Hypothalamus (tissue), 51 donors: Measurements from ENCODE around the gene KRTAP5-5.
"Not testable (repeated sequence)": the region's sequence is repeated elsewhere in the genome, so short reads cannot be mapped to it uniquely, and the experiment has no call there.

Experiments
- DNase-seq, 51 donors: peaks; one replicate each; lab custom pipeline; 2025; lab: John Stamatoyannopoulos, UW

KRTAP5-5 gene

DNA sequence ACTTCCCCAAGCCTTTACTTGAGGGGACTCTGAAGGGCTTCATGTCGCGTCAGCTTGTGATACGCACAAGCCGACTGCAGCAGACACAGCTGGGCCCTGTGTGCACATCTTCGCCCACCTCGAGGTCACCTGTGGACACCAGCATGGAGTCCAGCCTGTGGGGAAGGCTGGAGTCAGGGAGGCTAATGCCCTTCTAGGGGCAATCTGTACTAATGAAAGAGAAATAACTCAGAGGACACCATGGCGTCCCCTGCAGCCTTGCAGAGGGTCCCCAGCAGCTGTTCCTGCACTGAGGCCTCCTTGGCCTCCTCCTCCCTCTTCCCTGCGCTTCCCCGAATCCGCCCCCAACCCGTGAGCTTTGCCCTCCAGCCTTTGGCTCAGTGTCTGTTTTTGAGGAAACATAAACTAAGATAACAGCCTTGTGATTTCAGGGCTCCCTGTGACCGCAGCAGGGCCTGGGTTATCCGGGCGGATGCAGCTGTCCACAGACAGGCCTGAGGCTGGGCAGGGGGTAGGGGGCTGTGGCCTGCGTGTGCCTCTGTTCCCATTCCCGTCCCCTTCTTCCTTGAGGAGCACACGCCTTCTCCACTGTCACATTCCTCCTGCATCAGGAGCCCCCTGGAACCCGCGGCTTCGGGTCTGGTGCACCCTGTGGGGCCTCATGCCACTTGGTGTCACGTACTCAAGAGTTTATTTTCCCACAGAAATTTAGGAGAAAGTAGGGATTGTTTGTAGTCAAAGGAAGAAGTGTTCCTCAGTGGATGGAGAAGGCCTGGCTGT is 25.0 kb downstream of the KRTAP5-5 start:
- DNase-seq: no peak

GRCh38 chr11:1655168-1656060 is 25.8 kb downstream of the KRTAP5-5 start:
- DNase-seq: no peak

DNA sequence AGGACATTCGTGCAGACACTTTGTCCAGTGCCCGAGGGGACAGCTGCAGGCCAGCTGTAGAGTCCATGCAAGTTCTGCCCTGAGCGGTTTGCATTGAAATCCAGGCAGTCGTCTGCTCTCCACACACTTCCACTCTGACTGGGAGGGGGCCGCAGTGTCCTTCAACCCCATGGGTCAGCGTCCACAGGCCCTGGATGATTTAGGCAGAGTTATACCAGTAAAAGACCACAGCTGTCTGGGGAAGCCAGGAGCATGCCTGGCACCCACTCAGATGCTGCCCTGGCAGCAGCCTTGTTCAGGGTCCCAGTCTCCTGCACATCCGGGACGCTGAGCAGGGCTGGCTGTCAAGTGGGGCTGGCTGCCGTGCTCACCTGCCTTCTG is 26.5 kb downstream of the KRTAP5-5 start:
- no peak for DNase-seq

- DNase-seq: no peak
Measured at GRCh38 chr11:1656670-1657069, 27.1 kb downstream of the KRTAP5-5 start.

DNA sequence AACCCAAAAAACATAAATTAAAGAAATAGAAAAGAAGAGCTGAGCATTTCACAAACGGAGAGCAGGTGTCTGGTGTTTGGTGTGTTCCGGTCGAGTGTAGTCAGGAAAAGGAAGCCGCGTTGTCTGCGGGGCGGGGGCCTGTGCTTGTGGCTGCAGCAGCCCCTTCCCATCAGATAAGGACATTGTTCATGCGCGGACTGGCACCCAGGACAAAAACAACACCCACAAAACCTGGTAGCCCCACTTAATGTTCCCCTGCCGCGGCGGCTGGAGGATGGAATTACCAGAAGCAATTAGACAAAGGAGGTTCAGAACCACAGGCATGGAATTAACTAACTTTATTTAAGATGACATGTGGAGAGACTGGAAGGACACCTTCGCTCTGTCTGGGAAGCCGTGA is 29.9 kb downstream of the KRTAP5-5 start:
- DNase-seq: no peak

GRCh38 chr11:1660111-1660867 is 30.7 kb downstream of the KRTAP5-5 start:
- no peak for DNase-seq

GRCh38 chr11:1661454-1662269 is 32.1 kb downstream of the KRTAP5-5 start:
- not testable (repeated sequence) for DNase-seq

DNA sequence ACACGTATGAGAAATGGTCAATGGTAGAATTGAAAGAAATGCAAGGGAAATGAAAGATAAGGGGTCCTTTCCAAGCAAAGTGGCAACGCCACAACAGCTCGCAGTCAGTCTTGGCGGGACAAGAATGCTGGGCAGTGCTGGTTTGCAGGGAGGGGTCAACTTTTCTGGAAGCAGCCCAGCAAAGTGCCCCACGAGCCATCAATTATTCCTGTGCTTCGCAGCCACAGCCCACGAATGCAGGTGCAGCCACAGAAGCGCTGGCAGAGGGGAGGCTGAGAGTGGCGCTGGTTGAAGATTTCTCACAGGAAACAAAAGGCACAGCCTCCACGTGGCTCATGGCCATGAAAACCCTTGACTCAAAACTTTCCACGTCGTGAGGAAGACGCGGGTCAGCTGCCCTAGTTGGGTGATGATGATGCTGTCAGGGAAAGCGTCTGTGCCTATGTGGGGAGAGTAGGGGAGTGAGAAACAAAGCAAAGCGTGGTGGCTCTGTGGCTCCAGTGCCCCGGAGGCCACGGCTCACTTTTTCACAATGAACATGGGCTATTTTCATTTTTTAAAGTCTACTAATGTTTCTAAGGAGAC is 33.2 kb downstream of the KRTAP5-5 start:
- not testable (repeated sequence) for DNase-seq

DNA sequence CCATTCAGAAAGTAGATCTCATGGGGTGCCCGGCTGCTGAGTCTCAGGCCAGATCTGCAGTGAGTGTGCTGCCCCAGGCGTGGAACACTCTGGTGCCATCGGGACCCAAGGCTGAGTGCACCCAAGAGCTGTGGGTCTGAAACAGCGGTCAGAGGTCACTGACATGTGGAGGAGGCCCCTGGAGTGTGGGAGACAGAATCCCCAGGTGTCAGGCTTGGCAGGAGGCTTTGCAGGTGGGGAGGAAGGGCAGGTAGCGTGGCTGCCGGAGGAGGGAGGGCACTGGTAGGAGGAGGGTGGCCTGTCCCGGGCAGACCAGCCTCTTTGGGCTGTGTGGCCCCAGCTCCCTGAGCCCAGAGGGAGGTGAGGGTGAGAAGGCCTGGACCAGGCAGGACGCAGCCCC is 35.7 kb downstream of the KRTAP5-5 start:
- DNase-seq: no peak

GRCh38 chr11:1667121-1667850 is 37.7 kb downstream of the KRTAP5-5 start:
- no peak for DNase-seq

- no peak for DNase-seq
Measured at GRCh38 chr11:1667906-1668305, 38.3 kb downstream of the KRTAP5-5 start.

DNA sequence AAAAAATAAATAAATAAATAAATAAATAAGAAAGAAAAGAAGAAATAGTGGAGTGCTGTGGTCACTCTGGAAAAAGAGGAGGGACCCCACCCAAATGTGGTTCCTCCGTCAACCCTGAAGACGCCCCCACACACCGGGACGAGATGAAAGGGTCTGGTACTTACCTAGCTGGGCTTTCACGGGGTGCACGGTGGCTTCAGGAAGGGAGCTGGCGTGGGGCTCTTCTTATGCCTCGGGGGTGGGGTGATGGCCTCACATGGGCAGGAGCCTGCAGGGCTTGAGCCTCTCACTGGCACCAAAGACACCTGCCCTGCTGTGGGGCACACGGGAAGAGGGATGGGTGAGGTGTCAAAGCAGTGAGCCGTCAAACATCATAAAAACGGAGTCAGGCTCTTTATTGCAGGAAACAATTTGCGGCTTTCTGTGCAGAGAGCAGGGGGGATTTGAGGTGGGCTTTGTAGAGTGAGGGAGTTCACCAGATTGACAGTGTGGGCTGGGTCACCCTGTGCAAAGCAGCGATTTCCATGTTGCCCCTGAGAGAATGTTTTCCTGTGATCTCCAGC is 39.4 kb downstream of the KRTAP5-5 start:
- no peak for DNase-seq

GRCh38 chr11:1669546-1670218 is 40.1 kb downstream of the KRTAP5-5 start:
- DNase-seq: peak in 28 of 51 donors; percentile 7 to 64 (median 32)

GRCh38 chr11:1670457-1670856 is 40.9 kb downstream of the KRTAP5-5 start:
- not testable (repeated sequence) for DNase-seq

DNA sequence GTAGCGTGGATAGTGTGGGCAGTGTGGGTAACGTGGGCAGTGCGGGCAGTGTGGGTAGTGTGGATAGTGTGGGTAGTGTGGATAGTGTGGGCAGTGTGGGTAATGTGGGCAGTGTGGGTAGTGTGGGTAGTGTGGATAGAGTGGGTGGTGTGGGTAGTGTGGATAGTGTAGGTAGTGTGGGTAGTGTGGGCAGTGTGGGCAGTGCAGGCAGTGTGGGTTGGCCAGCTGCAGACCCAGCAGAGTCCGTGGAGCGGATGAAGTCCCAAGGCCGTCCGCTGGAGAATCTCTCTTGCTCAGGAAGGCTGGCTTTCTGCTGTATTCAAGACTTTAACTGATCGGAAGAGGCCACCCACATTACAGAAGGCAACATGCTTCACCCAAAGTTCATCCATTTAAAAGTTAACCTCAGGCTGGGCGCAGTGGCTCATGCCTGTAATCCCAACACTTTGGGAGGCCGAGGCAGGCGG is 41.4 kb downstream of the KRTAP5-5 start:
- no peak for DNase-seq

GRCh38 chr11:1671658-1672057 is 42.1 kb downstream of the KRTAP5-5 start:
- DNase-seq: no peak

- DNase-seq: no peak
Measured at GRCh38 chr11:1672613-1673350, 43.2 kb downstream of the KRTAP5-5 start.
